Activated effector memory CD4-positive, alpha-beta T cell treated with Interleukin-2 at 50 U/mL for 16 hours (primary cell): ENCODE data around the gene PRR12.

Source experiments
- DNase-seq: peaks from one replicate; pipeline ENCODE4 v3.0.0-alpha.2; 2020

Gene PRR12

DNA sequence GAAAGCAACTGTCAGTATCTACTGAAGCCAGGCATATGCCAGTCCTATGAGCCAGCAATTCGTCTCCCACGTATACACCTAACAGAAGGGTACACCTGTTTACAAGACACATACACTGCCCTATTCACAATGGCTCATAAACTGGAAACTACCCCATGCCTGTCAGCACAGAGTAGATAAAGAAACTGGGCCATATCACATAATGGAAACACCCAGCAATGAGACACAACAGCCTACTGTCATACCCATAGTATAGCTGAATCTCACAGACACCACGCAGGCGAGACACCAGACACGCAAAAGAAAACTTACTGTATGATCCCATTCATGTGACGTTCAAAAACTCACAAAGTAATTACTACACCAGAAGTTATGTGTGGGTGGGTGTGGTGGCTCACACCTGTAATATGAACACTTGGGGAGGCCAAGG is 26.4 kb upstream of the PRR12 start:
- no peak for DNase-seq

- DNase-seq = no peak
Observed at GRCh38 chr19:49565261-49565660, 25.7 kb upstream of the PRR12 start.

- no peak for DNase-seq
Observed at GRCh38 chr19:49566302-49566701, 24.7 kb upstream of the PRR12 start.

DNA sequence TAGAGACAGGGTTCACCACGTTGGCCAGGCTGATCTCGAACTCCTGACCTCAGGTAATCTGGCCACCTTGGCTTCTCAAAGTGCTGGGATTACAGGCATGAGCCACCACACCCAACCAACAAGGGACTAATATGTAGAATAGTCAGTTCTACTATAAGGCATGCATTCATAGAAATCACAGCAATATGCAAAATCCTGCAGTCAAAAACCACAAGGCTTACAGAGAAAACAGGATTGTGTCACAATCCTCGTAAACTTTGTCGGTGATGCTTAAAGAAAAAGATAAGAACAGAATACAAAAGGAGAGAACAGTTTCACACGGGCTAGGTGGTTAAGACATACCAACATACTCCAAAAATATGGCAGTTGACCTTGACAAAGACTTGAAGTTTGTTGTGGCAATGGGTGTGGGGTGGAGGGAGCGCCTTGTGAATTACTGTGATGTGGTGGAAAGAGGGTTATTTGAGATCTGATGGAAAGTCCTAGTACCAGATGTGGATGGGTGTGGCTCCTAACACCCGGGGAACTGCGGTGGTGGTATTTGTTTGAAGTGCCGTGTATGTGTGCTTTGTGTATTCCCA is 23.0 kb upstream of the PRR12 start:
- peak; percentile 71 for DNase-seq

- DNase-seq = no peak
Observed at GRCh38 chr19:49570138-49570856, 20.7 kb upstream of the PRR12 start.

DNA sequence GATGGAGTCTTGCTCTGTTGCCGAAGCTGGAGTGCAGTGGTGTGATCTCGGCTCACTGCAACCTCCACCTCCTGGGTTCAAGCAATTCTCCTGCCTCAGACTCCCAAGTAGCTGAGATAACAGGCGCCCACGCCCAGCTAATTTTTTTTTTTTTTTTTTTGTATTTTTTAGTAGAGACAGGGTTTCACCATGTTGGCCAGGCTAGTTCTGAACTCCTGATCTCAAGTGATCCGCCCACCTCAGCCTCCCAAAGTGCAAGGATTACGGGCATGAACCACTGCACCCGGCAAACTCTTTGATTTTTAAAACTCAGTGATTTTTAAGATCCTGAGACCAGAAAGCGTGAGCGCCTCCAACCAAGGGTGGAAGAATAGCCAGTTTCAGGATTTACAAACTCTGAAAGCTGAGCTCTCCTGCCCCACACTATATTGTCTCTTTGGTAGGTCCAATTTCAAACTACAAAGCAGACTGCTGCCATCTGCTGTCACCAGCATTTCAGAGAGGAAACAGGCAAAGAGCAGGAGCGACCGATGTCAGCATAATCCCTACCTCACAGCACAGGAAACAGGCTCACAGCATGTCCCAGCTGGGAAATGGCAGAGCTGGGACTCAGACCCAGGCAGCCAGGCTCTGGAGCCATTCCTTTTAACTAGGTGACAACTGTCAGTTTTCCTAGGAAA is 19.8 kb upstream of the PRR12 start:
- DNase-seq = no peak

GRCh38 chr19:49573009-49573408 is 18.0 kb upstream of the PRR12 start:
- DNase-seq = no peak

DNA sequence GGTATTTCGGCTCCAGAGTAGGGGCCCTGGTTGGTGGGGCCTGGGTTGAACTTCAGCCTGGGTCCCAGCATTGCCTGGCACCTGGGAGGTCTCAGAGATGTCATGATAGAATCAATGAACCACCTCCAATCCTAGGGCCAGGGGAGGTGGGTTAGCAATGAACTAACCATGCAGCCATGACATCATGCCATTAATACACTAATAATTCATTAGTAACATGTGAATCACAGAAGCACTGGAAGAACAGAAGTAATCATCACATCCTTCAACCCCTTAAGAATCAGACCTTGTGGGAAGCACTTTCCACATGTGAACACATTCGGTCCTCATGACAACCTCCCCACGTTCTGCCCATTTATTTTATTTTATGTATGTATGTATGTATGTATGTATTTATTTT is 17.6 kb upstream of the PRR12 start:
- DNase-seq = no peak

DNA sequence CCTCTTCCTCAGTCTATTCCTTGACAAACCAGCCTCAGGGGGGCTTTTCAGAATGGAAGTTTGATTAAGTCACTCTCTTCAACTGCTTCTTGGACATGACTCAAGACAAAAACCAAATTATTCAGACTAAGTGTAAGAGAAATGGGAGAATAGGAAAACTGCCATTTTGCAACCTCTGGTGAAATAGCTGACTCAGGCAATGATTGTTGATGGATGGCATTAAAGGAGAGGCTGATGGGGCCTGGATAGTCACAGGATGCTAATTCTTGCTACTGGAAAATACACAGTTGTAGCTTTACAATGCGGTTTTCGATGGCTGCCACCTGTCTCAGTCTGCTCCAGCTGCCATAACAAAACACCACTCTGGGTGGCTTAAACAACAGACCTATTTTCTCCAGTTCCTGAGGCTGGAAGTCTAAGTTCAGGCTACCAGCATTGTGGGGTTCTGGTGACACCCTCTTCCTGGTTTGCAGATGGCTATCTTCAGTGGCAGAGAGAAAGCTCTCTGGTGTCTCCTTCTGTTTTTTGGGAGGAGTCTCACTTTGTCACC is 16.7 kb upstream of the PRR12 start:
- DNase-seq = no peak

DNA sequence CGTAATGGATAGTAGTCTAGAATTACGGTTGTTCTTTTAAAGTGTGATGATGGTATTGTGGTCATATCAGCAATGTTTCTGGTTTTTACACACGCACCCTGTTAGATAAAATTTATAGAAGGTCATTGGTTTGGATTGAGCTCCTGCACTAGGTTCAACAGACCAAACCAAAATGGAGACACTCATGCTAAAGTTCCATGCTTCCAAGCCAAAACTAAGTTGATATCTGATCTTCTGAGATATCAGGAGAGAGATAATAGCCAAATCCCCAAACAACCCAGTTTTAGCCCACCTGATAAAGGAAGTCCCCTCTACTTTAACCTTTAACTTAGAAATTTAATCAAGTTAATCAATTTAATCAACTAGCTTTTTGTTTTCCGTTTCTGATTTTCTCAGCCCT is 11.8 kb upstream of the PRR12 start:
- DNase-seq = no peak

- DNase-seq = no peak
Observed at GRCh38 chr19:49579947-49580263, 11.1 kb upstream of the PRR12 start.

GRCh38 chr19:49580264-49581006 is 10.5 kb upstream of the PRR12 start, which contains the start of gene NOSIP:
Gene NOSIP, minus strand, starts transcription at chr19:49580556. Its CDS starts 19,865 bp downstream, at chr19:49560691.
- DNase-seq = peak; percentile 94

DNA sequence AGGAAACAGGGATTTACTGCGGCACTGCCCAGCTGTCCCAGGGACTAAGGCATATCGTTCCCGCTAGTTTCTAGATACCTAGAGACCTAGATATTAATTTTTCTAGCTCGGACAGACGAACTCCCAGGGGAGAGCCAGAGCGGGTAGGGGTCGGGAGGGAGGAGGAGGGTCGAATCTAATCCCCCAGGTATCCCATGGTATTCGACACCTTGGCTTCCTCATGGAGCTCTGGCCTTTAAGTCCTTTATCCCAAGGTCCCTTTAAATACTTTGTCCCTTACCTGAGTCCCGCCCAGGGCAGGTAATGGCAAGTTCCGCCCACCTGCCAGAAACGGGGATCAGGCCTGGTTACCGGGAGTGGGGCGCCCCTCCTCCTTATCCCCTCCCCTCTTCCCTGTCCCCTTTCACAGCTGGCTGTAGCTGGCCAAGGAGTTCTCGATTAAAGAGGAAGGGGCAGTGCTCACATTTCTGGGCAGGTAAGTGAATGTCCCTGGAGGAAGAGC is 9.9 kb upstream of the PRR12 start, which contains the start of gene PRRG2:
PRRG2 (plus strand) TSS at position 310 of the 502 bp plus-strand sequence. CDS start 1,904 bp downstream, outside the sequence.
- DNase-seq = no peak

GRCh38 chr19:49583239-49583638 is 7.7 kb upstream of the PRR12 start:
- no peak for DNase-seq

- no peak for DNase-seq
Observed at GRCh38 chr19:49585023-49585422, 6.0 kb upstream of the PRR12 start.

GRCh38 chr19:49587227-49587626 is 3.8 kb upstream of the PRR12 start:
- DNase-seq = no peak

DNA sequence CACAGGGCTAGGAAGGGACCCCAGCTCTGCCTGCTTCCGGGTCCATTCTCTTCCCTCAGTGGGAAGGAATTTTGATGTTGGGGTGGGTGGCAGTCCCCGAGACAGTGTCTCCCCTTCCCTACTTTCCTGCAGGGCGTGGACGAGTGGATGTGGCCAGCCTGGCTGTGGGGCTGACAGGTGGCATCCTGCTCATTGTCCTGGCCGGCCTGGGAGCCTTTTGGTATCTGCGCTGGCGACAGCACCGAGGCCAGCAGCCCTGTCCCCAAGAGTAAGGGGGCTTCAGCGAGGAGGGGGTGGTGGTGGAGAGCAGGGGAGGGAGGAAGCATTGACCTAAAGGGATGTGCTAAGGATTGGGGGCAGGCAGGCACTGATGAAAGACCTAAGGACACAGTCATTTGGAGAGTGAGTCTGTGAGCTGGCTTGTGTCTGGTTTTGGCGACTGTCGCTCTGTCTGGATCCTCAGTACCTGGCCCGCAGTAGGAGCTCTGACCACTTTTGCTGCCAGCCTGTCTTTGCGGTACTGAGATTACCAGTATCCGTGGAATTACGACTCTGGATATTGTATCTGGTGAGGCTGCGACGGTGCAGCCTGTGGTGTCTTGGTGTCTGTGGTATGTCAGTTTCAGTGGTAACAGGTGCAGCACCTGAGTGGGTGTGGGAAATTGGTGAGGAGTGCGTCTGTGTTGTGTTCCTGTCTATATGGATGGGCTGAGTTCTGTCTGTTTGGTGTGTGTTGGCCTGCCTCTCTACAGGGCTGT is 2.4 kb upstream of the PRR12 start:
- DNase-seq = no peak

DNA sequence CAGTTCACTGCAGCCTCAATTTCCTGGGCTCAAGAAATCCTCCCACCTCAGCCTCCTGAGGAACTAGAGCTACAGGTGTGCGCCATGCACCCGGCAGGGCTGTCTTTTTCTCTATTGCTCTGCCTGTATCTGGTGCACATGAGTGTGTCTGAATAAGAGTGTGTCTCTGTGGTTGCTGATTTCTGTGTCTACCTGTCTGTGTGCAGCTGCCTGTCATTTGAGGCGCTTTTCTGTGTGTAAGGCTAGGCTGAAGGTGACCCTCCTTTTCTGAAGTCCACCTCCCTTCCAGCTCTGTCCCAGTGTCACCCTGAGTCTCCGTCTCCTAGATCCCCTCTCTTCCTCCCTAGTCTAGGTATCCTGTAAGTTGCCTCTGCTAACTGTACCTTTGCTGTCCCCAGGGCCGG is 1.5 kb upstream of the PRR12 start:
- DNase-seq = no peak

GRCh38 chr19:49590071-49590970 is 661 bp upstream of the PRR12 start:
- peak; percentile 92 for DNase-seq

GRCh38 chr19:49591731-49592485 is 926 bp downstream of the PRR12 start:
- peak; percentile 38 for DNase-seq
